HCT116 (cell line): ENCODE measurements around the gene RTN4RL2. TPM values are rescaled to one million over a fixed set of nuclear protein-coding genes. Genes with fewer than 3 reads are reported as not detected.

Source experiments
- ATAC-seq: fragments of 200-7000 bp; cut with Tn5 transposase; 2 replicates; pipeline ENCODE4 v1.9.1; 2020; ENCODE audit warnings: mild to moderate bottlenecking, moderate library complexity
- BruUV-seq: library from RNA; stranded (reverse); fragments of 400-500 nt; replicated peaks from 2 replicates; lab custom pipeline; 2021; lab: Mats Ljungman, UMichigan
- CTCF ChIA-PET: fragments of 300-600 bp; sonication (Branson Sonifier 250); formaldehyde crosslinking; loops from one replicate; lab custom pipeline; 2021; ENCODE audit warnings: antibody characterized with exemption; lab: Charles Lee
- POLR2A ChIA-PET: fragments of 300-600, 350-600 bp; sonication (Branson Sonifier 250); formaldehyde crosslinking; loops from one replicate; lab custom pipeline; 2021; ENCODE audit warnings: antibody characterized with exemption; lab: Charles Lee
- RAD21 ChIA-PET, 2 experiments: fragments of 300-600 bp; sonication (Branson Sonifier 250); formaldehyde crosslinking; loops; one replicate each; lab custom pipeline; 2023; ENCODE audit warnings: low total read pairs in 2 of 2; ENCODE audit not compliant: uncharacterized antibody in 2 of 2, unreplicated experiment in 2 of 2, low non-redundant PET in 1 of 2; lab: Charles Lee
- DNase-seq: peaks from one replicate; pipeline ENCODE4 v3.0.0-alpha.2; 2010; ENCODE audit warnings: low read depth, low spot score
- H2AFZ ChIP-seq: fragments of 200-600 bp; shearing (Covaris generic), sonication (generic); 2 replicates; pipeline ENCODE4 v1.6.1; 2017; ENCODE audit warnings: low read depth, mixed run types, mixed read lengths, antibody characterized with exemption, low read length; ENCODE audit not compliant: poor library complexity, severe bottlenecking
- H3K27ac ChIP-seq: 2 replicates; pipeline ENCODE4 v1.5.1; 2012; ENCODE audit warnings: low read depth, low read length
- H3K27me3 ChIP-seq: fragments of 200-600 bp; sonication (generic); 2 replicates; pipeline ENCODE4 v1.6.1; 2016; ENCODE audit warnings: mixed run types, low read length, mixed read lengths; ENCODE audit not compliant: insufficient read depth
- H3K36me3 ChIP-seq, 2 experiments: fragments of 200-500 bp in 1 of 2; fragments of 200-600 bp in 1 of 2; sonication (Bioruptor generic) in 1 of 2; sonication (generic) in 1 of 2; 2 replicates each; pipeline versions ENCODE4 v1.5.1 to v1.6.1; 2014 to 2016; ENCODE audit warnings: low read length in 2 of 2, inconsistent platforms in 1 of 2, mixed read lengths in 1 of 2, mixed run types in 1 of 2; ENCODE audit not compliant: insufficient read depth in 2 of 2, control insufficient read depth in 1 of 2
- H3K4me1 ChIP-seq, 2 experiments: fragments of 200-600 bp in 1 of 2; sonication (generic) in 1 of 2; 2 replicates each; pipeline versions ENCODE4 v1.5.1 to v1.6.1; 2012 to 2017; ENCODE audit warnings: low read length in 2 of 2, inconsistent platforms in 1 of 2, mild to moderate bottlenecking in 1 of 2, mixed read lengths in 1 of 2, mixed run types in 1 of 2, moderate library complexity in 1 of 2; ENCODE audit not compliant: insufficient read depth in 2 of 2, control insufficient read depth in 1 of 2
- H3K4me2 ChIP-seq: fragments of 200-600 bp; sonication (generic); 2 replicates; pipeline ENCODE4 v1.6.1; 2017; ENCODE audit warnings: mixed run types, low read length, mixed read lengths
- H3K4me3 ChIP-seq, 2 experiments: fragments of 200-600 bp in 1 of 2; sonication (generic) in 1 of 2; replicated peaks in 1 of 2; 2 replicates each; pipeline ENCODE4 v1.5.1; 2011 to 2016; ENCODE audit warnings: low read length in 2 of 2, control low read depth in 1 of 2, low read depth in 1 of 2, mild to moderate bottlenecking in 1 of 2, mixed read lengths in 1 of 2, mixed run types in 1 of 2
- H3K79me2 ChIP-seq: fragments of 200-600 bp; sonication (generic); 2 replicates; pipeline ENCODE4 v1.6.1; 2017; ENCODE audit warnings: mild to moderate bottlenecking, mixed run types, low read length, moderate library complexity, mixed read lengths; ENCODE audit not compliant: insufficient read depth
- H3K9ac ChIP-seq: fragments of 200-600 bp; sonication (generic); 2 replicates; pipeline ENCODE4 v1.6.1; 2016; ENCODE audit warnings: low read length, mixed read lengths
- H3K9me2 ChIP-seq: fragments of 200-600 bp; sonication (generic), shearing (Covaris generic); 2 replicates; pipeline ENCODE4 v1.6.1; 2017; ENCODE audit warnings: mixed run types, mild to moderate bottlenecking, moderate library complexity; ENCODE audit not compliant: insufficient read depth
- H3K9me3 ChIP-seq, 2 experiments: fragments of 200-500 bp in 1 of 2; fragments of 200-600 bp in 1 of 2; sonication (Bioruptor generic) in 1 of 2; sonication (generic) in 1 of 2; 2 replicates each; pipeline ENCODE4 v1.6.1; 2014 to 2017; ENCODE audit warnings: low read length in 2 of 2, mixed read lengths in 2 of 2, inconsistent platforms in 1 of 2, low read depth in 1 of 2, mild to moderate bottlenecking in 1 of 2, mixed run types in 1 of 2, moderate library complexity in 1 of 2; ENCODE audit not compliant: control insufficient read depth in 1 of 2, insufficient read depth in 1 of 2
- H4K20me1 ChIP-seq: fragments of 200-600 bp; sonication (generic), shearing (Covaris generic); 2 replicates; pipeline ENCODE4 v1.6.1; 2017; ENCODE audit warnings: mixed run types, mild to moderate bottlenecking, moderate library complexity; ENCODE audit not compliant: insufficient read depth
- ATF3 ChIP-seq: IDR thresholded peaks from 2 replicates; pipeline ENCODE4 v1.6.1; 2012
- CBX3 ChIP-seq: IDR thresholded peaks from 2 replicates; pipeline ENCODE4 v1.6.1; 2012; ENCODE audit warnings: low read depth
- CEBPB ChIP-seq: IDR thresholded peaks from 2 replicates; pipeline ENCODE4 v1.6.1; 2012; ENCODE audit warnings: low read depth
- EGR1 ChIP-seq: IDR thresholded peaks from 2 replicates; pipeline ENCODE4 v1.6.1; 2012; ENCODE audit warnings: low read depth
- EZH2 ChIP-seq: fragments of 200-600 bp; sonication (generic); IDR thresholded peaks from 2 replicates; pipeline ENCODE4 v1.6.1; 2017; ENCODE audit warnings: antibody characterized with exemption, mixed run types
- EZH2phosphoT487 ChIP-seq: fragments of 200-600 bp; IDR thresholded peaks from 2 replicates; pipeline ENCODE4 v1.6.1; 2018; ENCODE audit warnings: antibody characterized with exemption, borderline replicate concordance
- JUND ChIP-seq: IDR thresholded peaks from 2 replicates; pipeline ENCODE4 v1.6.1; 2012
- POLR2A ChIP-seq: IDR thresholded peaks from 2 replicates; pipeline ENCODE4 v1.7.0; 2011; ENCODE audit warnings: borderline replicate concordance; ENCODE audit not compliant: insufficient read depth, insufficient read length; ENCODE audit errors: extremely low read depth
- POLR2AphosphoS5 ChIP-seq: IDR thresholded peaks from 2 replicates; pipeline ENCODE4 v1.6.1; 2011; ENCODE audit warnings: mild to moderate bottlenecking, low read depth, low read length, moderate library complexity
- RAD21 ChIP-seq: IDR thresholded peaks from 2 replicates; pipeline ENCODE4 v1.6.1; 2012; ENCODE audit warnings: low read depth, mild to moderate bottlenecking
- SIN3A ChIP-seq: IDR thresholded peaks from 2 replicates; pipeline ENCODE4 v1.6.1; 2012; ENCODE audit warnings: low read depth
- SP1 ChIP-seq: IDR thresholded peaks from 2 replicates; pipeline ENCODE4 v1.6.1; 2012; ENCODE audit warnings: low read depth
- SRF ChIP-seq: IDR thresholded peaks from 2 replicates; pipeline ENCODE4 v1.6.1; 2012; ENCODE audit warnings: low read depth
- TCF7L2 ChIP-seq: IDR thresholded peaks from 2 replicates; pipeline ENCODE4 v1.7.0; 2011; ENCODE audit warnings: borderline replicate concordance, inconsistent platforms; ENCODE audit not compliant: insufficient read depth, insufficient read length; ENCODE audit errors: extremely low read depth
- YY1 ChIP-seq: IDR thresholded peaks from 2 replicates; pipeline ENCODE4 v1.6.1; 2011; ENCODE audit warnings: low read length, low read depth, moderate library complexity, mild to moderate bottlenecking; ENCODE audit not compliant: insufficient replicate concordance; ENCODE audit errors: extremely low read depth
- ZBTB33 ChIP-seq: IDR thresholded peaks from 2 replicates; pipeline ENCODE4 v1.6.1; 2011; ENCODE audit warnings: mild to moderate bottlenecking, low read length, moderate library complexity; ENCODE audit not compliant: insufficient replicate concordance; ENCODE audit errors: extremely low read depth
- ZFX ChIP-seq: fragments of 450-650 bp; IDR thresholded peaks from 2 replicates; pipeline ENCODE4 v1.6.1; 2017
- ZNF274 ChIP-seq: fragments of 200-500 bp; sonication (Bioruptor generic); IDR thresholded peaks from 2 replicates; pipeline ENCODE4 v1.6.1; 2014; ENCODE audit warnings: mild to moderate bottlenecking, low read depth, low read length, inconsistent platforms
- intact Hi-C: fragments of 100-400 bp; cut with micrococcal nuclease; formaldehyde crosslinking; loops from 2 replicates; pipeline ENCODE4 v1.10.0; 2022
- total RNA-seq: library from RNA; stranded (reverse); gene quantifications from one replicate; pipeline ENCODE4 v1.2.1, GENCODE V29; 2021; ENCODE audit not compliant: unreplicated experiment
- TF ChIP-seq, protein P1 (sequence below): IDR thresholded peaks from 2 replicates; pipeline ENCODE4 v1.6.1; 2012; ENCODE audit warnings: low read depth
- TF ChIP-seq, protein P2 (sequence below): IDR thresholded peaks from 2 replicates; pipeline ENCODE4 v1.6.1; 2012

RTN4RL2 gene
- total RNA-seq, 1 experiment from 2014 or later = 24.0 TPM

DNA sequence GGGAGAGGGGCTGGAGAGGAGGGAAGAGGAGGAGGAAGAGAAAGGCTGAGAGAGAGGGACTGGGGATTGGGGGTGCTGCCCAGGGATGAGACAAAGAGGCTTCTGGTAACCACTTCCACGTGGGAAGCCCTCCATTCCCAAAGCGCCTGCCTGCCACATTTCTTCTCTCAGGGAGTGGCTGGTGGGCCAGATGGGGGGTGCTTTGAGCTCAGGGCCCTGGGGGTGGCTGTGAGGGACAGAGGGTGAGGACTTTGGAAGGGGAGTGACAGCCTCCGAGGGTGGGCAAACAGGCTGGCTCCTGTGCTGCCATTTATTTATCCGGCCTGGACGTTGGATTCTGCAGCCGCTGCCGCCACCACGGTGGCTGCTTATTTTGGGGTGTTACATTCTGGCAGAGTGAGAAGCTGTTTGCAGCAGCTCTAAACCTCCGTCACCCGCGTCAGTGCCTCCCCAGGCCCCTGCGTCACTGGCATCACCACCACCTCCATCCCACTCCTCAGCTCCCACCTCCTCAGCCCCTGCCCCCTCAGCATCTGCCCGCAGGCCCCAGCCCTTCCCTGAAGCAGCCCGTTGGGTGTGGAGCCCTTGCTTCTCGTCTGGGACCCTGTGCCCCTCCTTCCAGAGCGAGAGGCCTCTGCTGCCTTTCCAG, 1.6 kb downstream of the RTN4RL2 start:
- no peak overlapping the region for H2AFZ ChIP-seq
- H3K9me2 ChIP-seq = no peaks in the 10 kb centered on the region
- DNase-seq (no peak), ATAC-seq (no peak)
- no peak for TF ChIP-seq SIN3A
- TF ChIP-seq CEBPB = no peak
- TF ChIP-seq, protein P1, sequence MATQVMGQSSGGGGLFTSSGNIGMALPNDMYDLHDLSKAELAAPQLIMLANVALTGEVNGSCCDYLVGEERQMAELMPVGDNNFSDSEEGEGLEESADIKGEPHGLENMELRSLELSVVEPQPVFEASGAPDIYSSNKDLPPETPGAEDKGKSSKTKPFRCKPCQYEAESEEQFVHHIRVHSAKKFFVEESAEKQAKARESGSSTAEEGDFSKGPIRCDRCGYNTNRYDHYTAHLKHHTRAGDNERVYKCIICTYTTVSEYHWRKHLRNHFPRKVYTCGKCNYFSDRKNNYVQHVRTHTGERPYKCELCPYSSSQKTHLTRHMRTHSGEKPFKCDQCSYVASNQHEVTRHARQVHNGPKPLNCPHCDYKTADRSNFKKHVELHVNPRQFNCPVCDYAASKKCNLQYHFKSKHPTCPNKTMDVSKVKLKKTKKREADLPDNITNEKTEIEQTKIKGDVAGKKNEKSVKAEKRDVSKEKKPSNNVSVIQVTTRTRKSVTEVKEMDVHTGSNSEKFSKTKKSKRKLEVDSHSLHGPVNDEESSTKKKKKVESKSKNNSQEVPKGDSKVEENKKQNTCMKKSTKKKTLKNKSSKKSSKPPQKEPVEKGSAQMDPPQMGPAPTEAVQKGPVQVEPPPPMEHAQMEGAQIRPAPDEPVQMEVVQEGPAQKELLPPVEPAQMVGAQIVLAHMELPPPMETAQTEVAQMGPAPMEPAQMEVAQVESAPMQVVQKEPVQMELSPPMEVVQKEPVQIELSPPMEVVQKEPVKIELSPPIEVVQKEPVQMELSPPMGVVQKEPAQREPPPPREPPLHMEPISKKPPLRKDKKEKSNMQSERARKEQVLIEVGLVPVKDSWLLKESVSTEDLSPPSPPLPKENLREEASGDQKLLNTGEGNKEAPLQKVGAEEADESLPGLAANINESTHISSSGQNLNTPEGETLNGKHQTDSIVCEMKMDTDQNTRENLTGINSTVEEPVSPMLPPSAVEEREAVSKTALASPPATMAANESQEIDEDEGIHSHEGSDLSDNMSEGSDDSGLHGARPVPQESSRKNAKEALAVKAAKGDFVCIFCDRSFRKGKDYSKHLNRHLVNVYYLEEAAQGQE = no peak
- no peak for TF ChIP-seq POLR2A
- no peak for TF ChIP-seq EZH2
- no peak for TF ChIP-seq YY1
- TF ChIP-seq POLR2AphosphoS5 = no peak
- no peak for TF ChIP-seq ZBTB33
- TF ChIP-seq RAD21 = no peak
- no peak for TF ChIP-seq JUND
- TF ChIP-seq ATF3 = no peak
- no peak for TF ChIP-seq CBX3
- TF ChIP-seq SP1 = no peak
- no peak for TF ChIP-seq ZFX
- no peak for TF ChIP-seq SRF
- no peak for TF ChIP-seq EGR1
- TF ChIP-seq TCF7L2 = no peak
- TF ChIP-seq, protein P2, sequence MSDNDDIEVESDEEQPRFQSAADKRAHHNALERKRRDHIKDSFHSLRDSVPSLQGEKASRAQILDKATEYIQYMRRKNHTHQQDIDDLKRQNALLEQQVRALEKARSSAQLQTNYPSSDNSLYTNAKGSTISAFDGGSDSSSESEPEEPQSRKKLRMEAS = no peak
- TF ChIP-seq EZH2phosphoT487 = no peak
- no peak for TF ChIP-seq ZNF274
- intact Hi-C loops = no loop called here
- ChIA-PET RAD21 (no interaction called here), CTCF (no interaction called here), POLR2A (interaction anchor here (1.2 kb wide), 1 partner anchor 179 kb away, joined by 3 read pairs; no protein-coding TSS in a partner anchor)
- H3K36me3 ChIP-seq = no peaks in the 10 kb centered on the region
- H3K9me3 ChIP-seq = no peaks in the 10 kb centered on the region
- BruUV-seq = TSS peak; percentile 36
- H3K27ac ChIP-seq = no peak overlapping the region
- H4K20me1 ChIP-seq = no peaks in the 10 kb centered on the region
- H3K4me1 ChIP-seq = peaks cover 16 to 42% of the 10 kb centered on the region in 2 experiments; a peak in 3 of 4 replicates
- no peak overlapping the region for H3K9ac ChIP-seq
- H3K4me3 ChIP-seq = peak overlapping the region; percentile 65 to 68; a peak in 2 of 4 replicates
- peak overlapping the region; percentile 98 for H3K4me2 ChIP-seq
- H3K27me3 ChIP-seq = no peaks in the 10 kb centered on the region
- no peaks in the 10 kb centered on the region for H3K79me2 ChIP-seq
